GM23338 (cell line): ENCODE data around the gene VWC2. TPM values are rescaled to one million over a fixed set of nuclear protein-coding genes. Genes with fewer than 3 reads are reported as not detected.

Experiments used
- ATAC-seq: fragments of 200-7000 bp; cut with Tn5 transposase; 3 replicates; pipeline ENCODE4 v1.9.1; 2020
- DNase-seq: peaks from one replicate; pipeline ENCODE4 v3.0.0-alpha.2; 2015; ENCODE audit warnings: low spot score
- H2AFZ ChIP-seq: fragments of 200-600 bp; sonication (generic); 2 replicates; pipeline ENCODE4 v1.8.0; 2016; ENCODE audit warnings: antibody characterized with exemption, mild to moderate bottlenecking, moderate library complexity
- H3F3A ChIP-seq: fragments of 200-600 bp; sonication (generic); replicated peaks from 2 replicates; pipeline ENCODE4 v1.8.0; 2017; ENCODE audit warnings: antibody characterized with exemption, mixed run types, low read depth
- H3K27ac ChIP-seq: fragments of 200-600 bp; sonication (generic); 2 replicates; pipeline ENCODE4 v1.6.1; 2016; ENCODE audit warnings: low read depth
- H3K27me3 ChIP-seq: fragments of 200-600 bp; sonication (generic); 2 replicates; pipeline ENCODE4 v1.8.0; 2016; ENCODE audit warnings: mild to moderate bottlenecking, mixed run types, moderate library complexity; ENCODE audit not compliant: insufficient read depth
- H3K36me3 ChIP-seq: fragments of 200-600 bp; sonication (generic); 2 replicates; pipeline ENCODE4 v1.8.0; 2016; ENCODE audit warnings: mild to moderate bottlenecking; ENCODE audit not compliant: insufficient read depth
- H3K4me1 ChIP-seq: fragments of 200-600 bp; sonication (generic); 2 replicates; pipeline ENCODE4 v1.8.0; 2016; ENCODE audit warnings: mild to moderate bottlenecking, moderate library complexity; ENCODE audit not compliant: insufficient read depth
- H3K4me2 ChIP-seq: fragments of 200-600 bp; sonication (generic); 2 replicates; pipeline ENCODE4 v1.7.1; 2017; ENCODE audit warnings: mixed run types
- H3K4me3 ChIP-seq: fragments of 200-600 bp; sonication (generic); 2 replicates; pipeline ENCODE4 v1.6.1; 2016; ENCODE audit warnings: mixed run types
- H3K79me2 ChIP-seq: fragments of 200-600 bp; sonication (generic); replicated peaks from 2 replicates; pipeline ENCODE4 v1.8.0; 2017; ENCODE audit warnings: mild to moderate bottlenecking; ENCODE audit not compliant: insufficient read depth
- H3K9me2 ChIP-seq: fragments of 200-600 bp; sonication (generic); 2 replicates; pipeline ENCODE4 v1.8.0; 2017; ENCODE audit not compliant: insufficient read depth
- H4K20me1 ChIP-seq: fragments of 200-600 bp; sonication (generic); replicated peaks from 2 replicates; pipeline ENCODE4 v1.8.0; 2017; ENCODE audit warnings: mild to moderate bottlenecking; ENCODE audit not compliant: insufficient read depth
- H3K27ac Mint-ChIP-seq: 2 replicates; pipeline ENCODE4 v1.8.0; 2020; ENCODE audit warnings: inconsistent platforms, mild to moderate bottlenecking, moderate library complexity, mixed read lengths
- H3K27me3 Mint-ChIP-seq: 3 replicates; pipeline ENCODE4 v1.8.0; 2022; ENCODE audit warnings: low read depth, mild to moderate bottlenecking, moderate library complexity, mixed read lengths, inconsistent platforms; ENCODE audit not compliant: insufficient read depth, poor library complexity
- H3K36me3 Mint-ChIP-seq: 3 replicates; pipeline ENCODE4 v1.8.0; 2021; ENCODE audit warnings: low read depth, mild to moderate bottlenecking, inconsistent platforms, moderate library complexity, mixed read lengths
- H3K4me1 Mint-ChIP-seq: 3 replicates; pipeline ENCODE4 v1.8.0; 2020; ENCODE audit warnings: mild to moderate bottlenecking, inconsistent platforms, mixed read lengths
- H3K4me3 Mint-ChIP-seq: 3 replicates; pipeline ENCODE4 v1.8.0; 2021; ENCODE audit warnings: moderate library complexity, mild to moderate bottlenecking, inconsistent platforms, mixed read lengths
- H3K9me3 Mint-ChIP-seq: 3 replicates; pipeline ENCODE4 v1.8.0; 2020; ENCODE audit warnings: moderate library complexity, mild to moderate bottlenecking, inconsistent platforms, mixed read lengths
- CREB1 ChIP-seq: fragments of 250-450 bp; sonication (Bioruptor Pico); IDR thresholded peaks from 2 replicates; pipeline ENCODE4 v1.5.0; 2020; ENCODE audit warnings: low read depth, mild to moderate bottlenecking, moderate library complexity
- CTCF ChIP-seq, 2 experiments: fragments of 200-600 bp in 1 of 2; sonication (generic) in 1 of 2; conservative IDR thresholded peaks; 2 replicates each; pipeline versions ENCODE4 v1.5.1 to v1.6.1; 2016 to 2017; ENCODE audit warnings: antibody characterized with exemption in 2 of 2, low read depth in 2 of 2, mild to moderate bottlenecking in 2 of 2, moderate library complexity in 1 of 2
- ETS1 ChIP-seq: IDR thresholded peaks from 2 replicates; pipeline ENCODE4 v1.6.1; 2016; ENCODE audit warnings: antibody characterized with exemption
- EZH2 ChIP-seq: fragments of 200-600 bp; sonication (generic); IDR thresholded peaks from one replicate; pipeline ENCODE4 v1.8.0; 2017; ENCODE audit warnings: antibody characterized with exemption, mild to moderate bottlenecking, low read depth; ENCODE audit not compliant: unreplicated experiment
- EZH2phosphoT487 ChIP-seq: fragments of 200-600 bp; sonication (generic); IDR thresholded peaks from one replicate; pipeline ENCODE4 v1.8.1; 2018; ENCODE audit warnings: antibody characterized with exemption; ENCODE audit not compliant: unreplicated experiment
- JUNB ChIP-seq: IDR thresholded peaks from one replicate; pipeline ENCODE4 v1.6.1; 2016; ENCODE audit warnings: antibody characterized with exemption; ENCODE audit not compliant: unreplicated experiment
- POLR2AphosphoS5 ChIP-seq: IDR thresholded peaks from 2 replicates; pipeline ENCODE4 v1.6.1; 2016; ENCODE audit warnings: antibody characterized with exemption, low read depth
- REST ChIP-seq: IDR thresholded peaks from one replicate; pipeline ENCODE4 v1.6.1; 2018; ENCODE audit warnings: antibody characterized with exemption; ENCODE audit not compliant: unreplicated experiment
- STAT1 ChIP-seq: IDR thresholded peaks from one replicate; pipeline ENCODE4 v1.6.1; 2016; ENCODE audit warnings: antibody characterized with exemption; ENCODE audit not compliant: unreplicated experiment
- ZNF114 ChIP-seq: fragments of 250-450 bp; sonication (Bioruptor Pico); IDR thresholded peaks from 2 replicates; pipeline ENCODE4 v1.5.0; 2020; ENCODE audit warnings: mild to moderate bottlenecking, moderate library complexity
- ZNF331 ChIP-seq: fragments of 250-450 bp; sonication (Bioruptor Pico); IDR thresholded peaks from 2 replicates; pipeline ENCODE4 v1.5.0; 2020; ENCODE audit warnings: low read depth, mild to moderate bottlenecking, moderate library complexity
- ZNF462 ChIP-seq: fragments of 250-450 bp; sonication (Bioruptor Pico); IDR thresholded peaks from 2 replicates; pipeline ENCODE4 v1.5.0; 2020; ENCODE audit warnings: mild to moderate bottlenecking, moderate library complexity
- polyA plus RNA-seq: library from polyadenylated mRNA; unstranded; fragments of >200 nt; fragmentation: Nextera tagmentation; extraction: Ambion mirVana; gene quantifications from 2 replicates; pipeline ENCODE4 v1.2.1, GENCODE V29; 2016
- total RNA-seq: library from RNA; depleted of rRNA; stranded (reverse); fragments of >200 nt; shearing (Covaris generic); gene quantifications from 2 replicates; pipeline ENCODE4 v1.2.3, GENCODE V29; 2014

The VWC2 gene
- total and polyA plus RNA-seq, 2 experiments from 2014 or later: 0.15 to 0.45 TPM

GRCh38 chr7:49772916-49773217 is 571 bp upstream of the VWC2 start (continued):
- no peak for TF ChIP-seq CTCF (conservative IDR thresholded peaks at IDR 0.05; ENCODE audit: low read depth in 2 of 2)
- no peak for TF ChIP-seq EZH2phosphoT487
- TF ChIP-seq POLR2AphosphoS5: no peak
- no peak for TF ChIP-seq REST
- TF ChIP-seq ZNF114 (CRISPR knock-in tag): no peak
- no peak for TF ChIP-seq ETS1
- no peak for TF ChIP-seq CREB1
- TF ChIP-seq STAT1: no peak
- TF ChIP-seq JUNB: no peak
- no peak for TF ChIP-seq ZNF331

- Histone ChIP-seq H3K36me3 (no peaks in the 10 kb centered on the region), H3K27ac (no peak overlapping the region), H3K4me2 (peak overlapping the region; percentile 84), H2AFZ (peak overlapping the region; percentile 98), H3K27me3 (peaks cover 72% of the 10 kb centered on the region), H3K4me1 (peaks cover 7% of the 10 kb centered on the region), H3K79me2 (no peaks in the 10 kb centered on the region), H3K9me2 (no peaks in the 10 kb centered on the region), H3F3A (no peaks in the 10 kb centered on the region; the same call in 1 of the 2 replicates), H3K4me3 (peak overlapping the region; percentile 79), H4K20me1 (no peaks in the 10 kb centered on the region)
- Mint-ChIP-seq H3K36me3 (peaks cover 5% of the 10 kb centered on the region; the same call in 1 of the 3 replicates), H3K27me3 (peaks cover 49% of the 10 kb centered on the region), H3K9me3 (peaks cover 2% of the 10 kb centered on the region; the same call in 1 of the 3 replicates), H3K27ac (no peak overlapping the region), H3K4me1 (peaks cover 24% of the 10 kb centered on the region), H3K4me3 (peak overlapping the region; percentile 86)
- DNase-seq (peak; percentile 50), ATAC-seq (peak; percentile 28)
- no peak for TF ChIP-seq ETS1
- TF ChIP-seq STAT1: no peak
- TF ChIP-seq JUNB: no peak
- no peak for TF ChIP-seq ZNF331
- TF ChIP-seq EZH2: no peak
- TF ChIP-seq ZNF462 (CRISPR knock-in tag): no peak
Measured at GRCh38 chr7:49773936-49774458, 559 bp downstream of the VWC2 start.
